Astrocyte of the cerebellum (primary cell): Measurements from ENCODE around the gene TLN1.
A peak's percentile ranks its signal among the peaks of the same experiment; 100 is the strongest.

Experiments
- DNase-seq: peaks from one replicate; pipeline ENCODE4 v3.0.0-alpha.2; 2011; ENCODE audit warnings: low read depth
- H3K4me3 ChIP-seq: 2 replicates; pipeline ENCODE4 v1.5.1; 2011; ENCODE audit warnings: mild to moderate bottlenecking, low read depth, low read length, moderate library complexity
- in situ Hi-C: cut with HindIII; loops from 2 replicates; pipeline ENCODE4 v1.10.0; 2017; ENCODE audit warnings: low sequenced_read_pairs
- TF ChIP-seq, protein P1 (sequence below): IDR thresholded peaks from 2 replicates; pipeline ENCODE4 v1.5.1; 2012; ENCODE audit warnings: low read length, low read depth, moderate library complexity, mild to moderate bottlenecking; ENCODE audit errors: missing control alignments

TLN1 gene

DNA sequence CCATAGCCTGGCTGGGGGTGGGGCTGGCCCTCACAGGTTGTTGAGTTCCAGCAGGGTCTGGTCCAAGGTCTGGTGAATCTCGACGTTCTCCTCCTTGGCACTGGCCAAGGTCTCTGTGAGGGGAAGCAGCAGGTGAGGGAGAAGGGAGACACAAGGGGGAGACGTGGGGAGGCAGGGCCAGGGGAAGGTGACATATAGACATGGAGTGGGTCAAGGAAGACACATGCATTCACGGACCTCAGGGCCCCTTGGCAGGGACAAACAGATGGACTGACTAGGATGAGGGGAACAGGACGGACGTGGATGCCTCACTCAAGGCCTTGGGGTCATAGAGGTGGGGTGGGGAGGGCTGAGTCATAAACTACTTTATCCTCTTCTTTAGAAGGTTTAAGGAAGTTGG, 49.9 kb downstream of the TLN1 start:
- TF ChIP-seq, protein P1, sequence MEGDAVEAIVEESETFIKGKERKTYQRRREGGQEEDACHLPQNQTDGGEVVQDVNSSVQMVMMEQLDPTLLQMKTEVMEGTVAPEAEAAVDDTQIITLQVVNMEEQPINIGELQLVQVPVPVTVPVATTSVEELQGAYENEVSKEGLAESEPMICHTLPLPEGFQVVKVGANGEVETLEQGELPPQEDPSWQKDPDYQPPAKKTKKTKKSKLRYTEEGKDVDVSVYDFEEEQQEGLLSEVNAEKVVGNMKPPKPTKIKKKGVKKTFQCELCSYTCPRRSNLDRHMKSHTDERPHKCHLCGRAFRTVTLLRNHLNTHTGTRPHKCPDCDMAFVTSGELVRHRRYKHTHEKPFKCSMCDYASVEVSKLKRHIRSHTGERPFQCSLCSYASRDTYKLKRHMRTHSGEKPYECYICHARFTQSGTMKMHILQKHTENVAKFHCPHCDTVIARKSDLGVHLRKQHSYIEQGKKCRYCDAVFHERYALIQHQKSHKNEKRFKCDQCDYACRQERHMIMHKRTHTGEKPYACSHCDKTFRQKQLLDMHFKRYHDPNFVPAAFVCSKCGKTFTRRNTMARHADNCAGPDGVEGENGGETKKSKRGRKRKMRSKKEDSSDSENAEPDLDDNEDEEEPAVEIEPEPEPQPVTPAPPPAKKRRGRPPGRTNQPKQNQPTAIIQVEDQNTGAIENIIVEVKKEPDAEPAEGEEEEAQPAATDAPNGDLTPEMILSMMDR = no peak
- in situ Hi-C loops = no loop called here
- no peak for DNase-seq
- no peak overlapping the region for H3K4me3 ChIP-seq

GRCh38 chr9:35681341-35682002, 50.5 kb downstream of the TLN1 start:
- in situ Hi-C loops = no loop called here
- TF ChIP-seq, protein P1 = no peak
- no peak for DNase-seq
- no peak overlapping the region for H3K4me3 ChIP-seq

DNA sequence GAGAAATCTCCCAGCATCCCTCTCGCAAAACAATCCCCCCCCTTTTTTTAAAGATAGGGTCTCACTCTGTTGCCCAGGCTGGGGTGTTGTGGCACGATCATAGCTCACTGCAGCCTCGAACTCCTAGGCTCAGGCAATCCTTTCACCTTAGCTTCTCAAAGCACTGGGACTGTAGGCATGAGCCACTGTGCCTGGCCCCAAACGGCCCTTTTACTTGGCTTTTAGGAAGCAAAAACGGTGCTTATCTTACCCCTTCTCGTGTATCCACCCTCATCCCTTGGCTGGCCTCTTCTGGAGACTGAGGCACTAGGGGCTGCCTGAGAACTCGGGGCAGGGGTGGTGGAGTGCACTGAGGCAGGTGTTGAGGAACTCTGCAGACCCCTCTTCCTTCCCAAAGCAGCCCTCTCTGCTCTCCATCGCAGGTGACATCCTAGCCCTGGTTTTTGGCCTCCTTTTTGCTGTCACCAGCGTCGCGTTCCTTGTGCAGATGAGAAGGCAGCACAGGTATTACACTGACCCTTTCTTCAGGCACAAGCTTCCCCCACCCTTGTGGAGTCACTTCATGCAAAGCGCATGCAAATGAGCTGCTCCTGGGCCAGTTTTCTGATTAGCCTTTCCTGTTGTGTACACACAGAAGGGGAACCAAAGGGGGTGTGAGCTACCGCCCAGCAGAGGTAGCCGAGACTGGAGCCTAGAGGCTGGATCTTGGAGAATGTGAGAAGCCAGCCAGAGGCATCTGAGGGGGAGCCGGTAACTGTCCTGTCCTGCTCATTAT, 51.5 kb downstream of the TLN1 start:
- H3K4me3 ChIP-seq = no peak overlapping the region
- TF ChIP-seq, protein P1 = no peak
- DNase-seq = no peak
- in situ Hi-C loops = no loop called here

DNA sequence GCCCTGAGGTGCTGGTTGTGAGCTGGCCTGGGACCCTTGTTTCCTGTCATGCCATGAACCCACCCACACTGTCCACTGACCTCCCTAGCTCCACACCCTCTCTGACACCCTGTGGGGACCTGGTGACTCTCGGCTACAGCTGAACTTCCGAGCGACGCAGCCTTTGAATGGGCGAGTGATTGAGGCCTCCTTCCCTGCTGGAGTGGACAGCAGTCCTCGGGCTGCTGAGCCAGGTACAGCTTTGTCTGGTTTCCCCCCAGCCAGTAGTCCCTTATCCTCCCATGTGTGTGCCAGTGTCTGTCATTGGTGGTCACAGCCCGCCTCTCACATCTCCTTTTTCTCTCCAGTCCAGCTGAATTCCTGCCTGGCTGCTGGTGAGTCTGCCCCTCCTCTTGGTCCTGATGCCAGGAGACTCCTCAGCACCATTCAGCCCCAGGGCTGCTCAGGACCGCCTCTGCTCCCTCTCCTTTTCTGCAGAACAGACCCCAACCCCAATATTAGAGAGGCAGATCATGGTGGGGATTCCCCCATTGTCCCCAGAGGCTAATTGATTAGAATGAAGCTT, 52.1 kb downstream of the TLN1 start:
- no peak overlapping the region for H3K4me3 ChIP-seq
- no peak for DNase-seq
- TF ChIP-seq, protein P1 = no peak
- in situ Hi-C loops = loop anchor here (5.0 to 10.0 kb wide), 2 partner anchors 32 to 75 kb away; partner anchors contain the start of gene TESK1

GRCh38 chr9:35679091-35679490, 52.9 kb downstream of the TLN1 start:
- no peak overlapping the region for H3K4me3 ChIP-seq
- TF ChIP-seq, protein P1 = no peak
- in situ Hi-C loops = loop anchor here (5.0 to 10.0 kb wide), 2 partner anchors 33 to 74 kb away; partner anchors contain the start of gene TESK1
- no peak for DNase-seq

DNA sequence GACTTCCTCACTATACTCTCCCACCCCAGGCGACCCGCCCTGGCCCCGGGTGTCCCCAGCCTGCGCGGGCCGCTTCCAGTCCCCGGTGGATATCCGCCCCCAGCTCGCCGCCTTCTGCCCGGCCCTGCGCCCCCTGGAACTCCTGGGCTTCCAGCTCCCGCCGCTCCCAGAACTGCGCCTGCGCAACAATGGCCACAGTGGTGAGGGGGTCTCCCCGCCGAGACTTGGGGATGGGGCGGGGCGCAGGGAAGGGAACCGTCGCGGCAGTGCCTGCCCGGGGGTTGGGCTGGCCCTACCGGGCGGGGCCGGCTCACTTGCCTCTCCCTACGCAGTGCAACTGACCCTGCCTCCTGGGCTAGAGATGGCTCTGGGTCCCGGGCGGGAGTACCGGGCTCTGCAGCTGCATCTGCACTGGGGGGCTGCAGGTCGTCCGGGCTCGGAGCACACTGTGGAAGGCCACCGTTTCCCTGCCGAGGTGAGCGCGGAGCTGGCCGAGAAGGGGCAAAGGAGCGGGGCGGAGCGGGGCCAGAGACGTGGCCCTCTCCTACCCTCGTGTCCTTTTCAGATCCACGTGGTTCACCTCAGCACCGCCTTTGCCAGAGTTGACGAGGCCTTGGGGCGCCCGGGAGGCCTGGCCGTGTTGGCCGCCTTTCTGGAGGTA, 56.1 kb downstream of the TLN1 start:
- no peak for DNase-seq
- H3K4me3 ChIP-seq = peak overlapping the region; percentile 39
- in situ Hi-C loops = loop anchor here (5.0 to 10.0 kb wide), 2 partner anchors 36 to 71 kb away; partner anchors contain the start of gene TESK1
- TF ChIP-seq, protein P1 = no peak
